MM.1S (cell line): ENCODE results near the gene PNMA3.

Experiments used
- CTCF ChIP-seq: fragments of 300-600 bp; sonication (generic); IDR thresholded peaks from 2 replicates; pipeline ENCODE4 v1.5.1; 2016; ENCODE audit warnings: antibody characterized with exemption, low read length, mixed read lengths
- EZH2 ChIP-seq: fragments of 300-600 bp; sonication (generic); optimal IDR thresholded peaks from 2 replicates; pipeline ENCODE3; 2017; ENCODE audit warnings: low read depth, mild to moderate bottlenecking, antibody characterized with exemption, low read length, mixed read lengths
- EZH2phosphoT487 ChIP-seq: fragments of 300-600 bp; sonication (generic); IDR thresholded peaks from 2 replicates; pipeline ENCODE4 v1.6.1; 2018; ENCODE audit warnings: antibody characterized with exemption, low read length

- TF ChIP-seq CTCF (no peak), EZH2phosphoT487 (no peak), EZH2 (no peak)
These were observed 3.7 kb upstream of the PNMA3 start for GRCh38 chrX:153052534-153052933.
